Coronary artery (tissue), 2 donors: ENCODE data around the gene KAT14.

Experiments used
- DNase-seq: peaks from one replicate; pipeline ENCODE4 v3.0.0-alpha.2; 2017; ENCODE audit warnings: low spot score
- H3K27ac ChIP-seq, 2 donors: fragments of 200-600 bp; sonication (generic); one replicate each; pipeline ENCODE4 v1.5.1; 2016 to 2019
- H3K4me3 ChIP-seq: fragments of 200-600 bp; sonication (generic); 2 replicates; pipeline ENCODE4 v1.5.1; 2016; ENCODE audit warnings: mild to moderate bottlenecking, moderate library complexity
- TF ChIP-seq, protein P1 (sequence below): fragments of 200-600 bp; sonication (generic); IDR thresholded peaks from one replicate; pipeline ENCODE4 v1.5.1; 2019; ENCODE audit warnings: antibody characterized with exemption

The KAT14 gene

DNA sequence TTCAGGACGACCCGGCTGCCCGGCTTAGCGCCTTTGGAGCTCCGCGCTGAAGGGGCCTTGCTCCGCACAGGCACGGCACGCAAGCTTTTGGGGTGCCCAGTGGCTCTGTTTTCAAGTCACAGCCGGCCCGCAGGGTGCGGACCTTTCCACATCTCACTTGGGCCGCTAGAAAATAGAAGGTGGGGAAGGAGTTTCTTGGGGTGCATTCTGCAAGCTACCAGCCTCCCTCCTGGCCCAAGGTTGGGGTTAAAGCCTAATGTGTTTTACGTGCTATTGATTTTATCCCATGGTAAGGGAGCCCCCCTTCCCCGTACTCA lies 561 bp downstream of the KAT14 start:
- DNase-seq: no peak
- TF ChIP-seq, protein P1, sequence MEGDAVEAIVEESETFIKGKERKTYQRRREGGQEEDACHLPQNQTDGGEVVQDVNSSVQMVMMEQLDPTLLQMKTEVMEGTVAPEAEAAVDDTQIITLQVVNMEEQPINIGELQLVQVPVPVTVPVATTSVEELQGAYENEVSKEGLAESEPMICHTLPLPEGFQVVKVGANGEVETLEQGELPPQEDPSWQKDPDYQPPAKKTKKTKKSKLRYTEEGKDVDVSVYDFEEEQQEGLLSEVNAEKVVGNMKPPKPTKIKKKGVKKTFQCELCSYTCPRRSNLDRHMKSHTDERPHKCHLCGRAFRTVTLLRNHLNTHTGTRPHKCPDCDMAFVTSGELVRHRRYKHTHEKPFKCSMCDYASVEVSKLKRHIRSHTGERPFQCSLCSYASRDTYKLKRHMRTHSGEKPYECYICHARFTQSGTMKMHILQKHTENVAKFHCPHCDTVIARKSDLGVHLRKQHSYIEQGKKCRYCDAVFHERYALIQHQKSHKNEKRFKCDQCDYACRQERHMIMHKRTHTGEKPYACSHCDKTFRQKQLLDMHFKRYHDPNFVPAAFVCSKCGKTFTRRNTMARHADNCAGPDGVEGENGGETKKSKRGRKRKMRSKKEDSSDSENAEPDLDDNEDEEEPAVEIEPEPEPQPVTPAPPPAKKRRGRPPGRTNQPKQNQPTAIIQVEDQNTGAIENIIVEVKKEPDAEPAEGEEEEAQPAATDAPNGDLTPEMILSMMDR: no peak
- peak overlapping the region; percentile 68 to 96 for H3K27ac ChIP-seq

DNA sequence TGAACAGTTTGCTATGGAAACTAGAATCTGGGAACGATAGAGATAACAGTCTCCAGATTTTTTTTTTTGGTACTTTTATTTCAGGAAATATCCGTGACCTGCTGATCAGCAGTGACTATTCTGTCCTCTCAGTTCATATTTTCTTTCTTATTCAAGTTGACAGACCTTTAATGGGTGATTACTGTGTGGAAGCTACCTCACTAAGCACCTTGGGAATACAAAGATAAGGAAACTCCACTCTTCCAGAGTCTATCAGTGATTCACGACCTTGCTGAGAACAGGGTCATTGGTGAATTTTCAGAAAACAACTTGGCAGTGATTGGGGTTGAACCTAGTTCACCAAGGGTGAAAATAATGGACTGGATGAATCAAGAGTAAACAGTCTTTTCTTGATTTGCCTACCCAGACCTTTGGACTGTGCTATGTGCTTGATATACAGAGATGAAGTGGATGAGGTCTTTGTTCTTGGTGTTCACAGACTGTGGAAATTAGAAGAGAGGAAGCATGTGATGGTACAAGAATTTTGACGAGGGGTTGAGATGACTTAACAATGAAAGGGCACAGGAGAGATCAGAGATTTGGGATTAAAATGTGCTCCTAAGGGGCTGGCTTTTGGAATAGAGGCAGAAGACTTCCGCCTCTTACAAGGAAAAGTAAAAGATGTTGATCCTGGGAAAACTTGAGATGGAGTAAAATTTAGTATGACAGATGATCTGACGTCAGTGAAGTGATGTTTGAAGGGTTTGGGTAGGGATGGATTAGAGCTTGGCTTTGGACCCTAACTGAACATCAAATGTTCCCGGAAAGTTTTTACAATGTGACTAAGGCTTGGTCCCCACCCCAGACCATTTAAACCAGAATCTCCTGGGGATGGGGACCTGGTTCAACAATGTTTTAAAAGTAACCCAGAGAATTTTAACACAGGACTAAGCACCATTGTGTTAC lies 1.2 kb downstream of the KAT14 start:
- Histone ChIP-seq H3K27ac (no peak overlapping the region), H3K4me3 (peak overlapping the region; percentile 95)
- no peak for DNase-seq
- TF ChIP-seq, protein P1: no peak

More for the DNA sequence above, 561 bp downstream of the KAT14 start:
- peak overlapping the region; percentile 95 for H3K4me3 ChIP-seq

DNA sequence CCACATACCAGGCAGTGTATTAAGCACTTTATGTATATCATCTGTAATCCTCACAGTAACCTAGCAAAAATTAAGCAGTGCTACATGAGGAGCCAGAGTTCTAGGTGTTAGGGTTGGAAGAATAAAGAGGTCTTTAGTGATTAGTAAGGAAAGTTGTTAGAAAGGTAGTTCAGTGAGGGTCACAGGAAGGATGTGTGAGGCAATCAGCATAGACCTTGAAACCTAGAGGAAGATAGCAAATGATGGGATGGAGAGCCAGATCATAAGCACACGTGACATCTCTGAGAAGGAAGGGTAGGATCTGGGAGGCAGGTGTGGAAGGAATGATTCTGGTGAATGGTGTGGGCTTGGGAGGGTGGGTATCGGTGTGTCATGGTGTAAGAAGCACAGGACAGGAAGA lies 2.2 kb downstream of the KAT14 start:
- no peak overlapping the region for H3K27ac ChIP-seq
- TF ChIP-seq, protein P1: no peak
- no peak for DNase-seq
- no peak overlapping the region for H3K4me3 ChIP-seq

DNA sequence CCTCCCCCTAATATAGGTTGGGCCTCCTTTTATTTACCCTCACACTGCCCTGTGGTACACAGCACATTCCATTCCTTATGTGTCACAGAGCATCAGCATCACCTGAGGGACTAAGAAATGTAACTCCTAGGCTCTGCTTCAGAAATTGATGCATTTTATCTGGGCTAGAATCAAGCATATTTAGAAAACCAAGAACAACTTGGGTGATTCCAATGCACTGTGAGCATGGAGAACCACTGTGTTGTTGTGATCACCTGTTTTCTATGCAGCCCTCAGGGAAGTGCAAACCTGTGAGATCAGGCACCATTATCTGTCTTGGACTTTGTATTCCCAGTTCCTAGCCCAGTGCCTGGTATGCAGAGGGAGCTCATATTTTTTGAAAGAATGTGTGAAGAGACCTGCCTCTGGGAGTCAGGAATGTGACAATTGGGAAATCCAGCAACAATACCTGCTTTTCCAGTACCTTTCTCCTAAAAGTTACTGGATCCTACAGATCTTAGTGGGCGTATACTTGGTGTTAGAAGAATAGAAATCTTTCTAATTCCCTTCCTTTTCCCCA lies 7.0 kb downstream of the KAT14 start:
- no peak overlapping the region for H3K27ac ChIP-seq
- no peak overlapping the region for H3K4me3 ChIP-seq
- TF ChIP-seq, protein P1: no peak
- DNase-seq: no peak

DNA sequence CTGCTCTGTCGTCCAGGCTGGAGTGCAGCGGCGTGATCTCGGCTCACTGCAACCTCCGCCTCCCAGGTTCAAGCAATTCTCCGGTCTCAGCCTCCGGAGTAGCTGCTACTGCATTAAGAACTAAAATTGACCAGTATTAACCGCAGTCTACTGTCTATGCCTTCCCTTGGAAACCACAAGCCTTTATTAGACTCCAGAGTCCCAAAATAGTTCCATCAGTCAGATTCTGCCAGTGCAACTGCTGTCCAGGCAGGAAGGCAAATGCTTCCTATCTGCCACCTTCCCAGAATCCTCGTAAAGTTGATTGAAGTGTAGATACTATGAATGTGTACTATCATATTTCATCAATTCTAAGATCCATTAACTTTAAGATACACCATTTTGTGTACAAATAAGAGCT lies 16.7 kb downstream of the KAT14 start:
- no peak for DNase-seq
- H3K4me3 ChIP-seq: no peak overlapping the region
- H3K27ac ChIP-seq: no peak overlapping the region
- TF ChIP-seq, protein P1: no peak

DNA sequence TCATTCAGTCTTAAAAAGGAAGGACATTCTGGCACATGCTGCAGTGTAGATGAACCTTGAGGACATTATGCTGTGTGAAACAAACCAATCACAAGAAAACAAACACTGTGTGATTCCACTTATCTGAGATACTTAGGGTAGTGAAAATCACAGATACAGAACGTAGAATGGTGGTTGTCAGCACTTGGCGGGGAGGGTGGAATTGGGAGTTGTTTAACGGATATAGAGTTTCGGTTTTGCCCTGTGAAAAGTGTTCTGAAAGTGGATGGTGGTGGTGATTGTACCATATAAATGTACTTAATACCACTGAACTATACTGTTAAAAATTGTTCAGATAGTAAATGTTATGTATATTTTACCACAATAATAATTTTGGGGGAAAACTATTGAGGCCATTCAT lies 18.4 kb downstream of the KAT14 start:
- no peak overlapping the region for H3K27ac ChIP-seq
- no peak for DNase-seq
- H3K4me3 ChIP-seq: no peak overlapping the region
- TF ChIP-seq, protein P1: no peak

DNA sequence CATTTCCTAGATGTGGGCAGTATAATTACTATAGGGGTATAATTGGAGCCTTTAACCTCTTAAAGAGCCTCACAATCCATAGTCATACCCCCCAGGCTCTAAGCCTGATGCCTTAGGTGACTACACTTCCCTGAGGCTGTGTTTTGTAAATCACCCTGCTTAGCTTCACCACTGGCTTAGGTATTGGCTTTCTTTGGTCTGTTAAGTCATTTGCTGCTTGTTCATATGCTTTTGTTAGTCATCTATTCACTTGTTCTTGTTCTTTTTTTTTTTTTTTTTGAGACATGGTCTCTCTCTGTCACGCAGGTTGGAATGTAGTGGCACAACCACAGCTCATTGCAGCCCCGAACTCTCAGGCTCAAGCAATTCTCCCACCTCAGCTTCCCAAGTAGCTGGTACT lies 26.7 kb downstream of the KAT14 start:
- no peak overlapping the region for H3K4me3 ChIP-seq
- no peak overlapping the region for H3K27ac ChIP-seq
- TF ChIP-seq, protein P1: no peak
- DNase-seq: no peak
